NOMO-1 treated with DMSO at 0.1 percent for 48 hours (cell line): Measurements from ENCODE around the gene TMEM50A.
A peak's percentile ranks its signal among the peaks of the same experiment; 100 is the strongest.
"Not testable (repeated sequence)": the region's sequence is repeated elsewhere in the genome, so short reads cannot be mapped to it uniquely, and the experiment has no call there.

ENCODE experiments used
- DNase-seq: peaks from one replicate; lab custom pipeline; 2025; ENCODE audit not compliant: unreplicated experiment; lab: John Stamatoyannopoulos, UW

Gene TMEM50A

GRCh38 chr1:25338188-25338981 lies at the start of gene TMEM50A:
Gene TMEM50A, plus strand, starts transcription at chr1:25338334. Its CDS starts 2,153 bp downstream, at chr1:25340487.
- DNase-seq = peak; percentile 69

GRCh38 chr1:25288573-25289101 lies 49.5 kb upstream of the TMEM50A start:
- not testable (repeated sequence) for DNase-seq

- not testable (repeated sequence) for DNase-seq
Observed at GRCh38 chr1:25290043-25290442, 48.1 kb upstream of the TMEM50A start.

GRCh38 chr1:25293426-25293825 lies 44.7 kb upstream of the TMEM50A start:
- not testable (repeated sequence) for DNase-seq

- not testable (repeated sequence) for DNase-seq
Observed at GRCh38 chr1:25294889-25295826, 43.0 kb upstream of the TMEM50A start.

GRCh38 chr1:25296501-25296900 lies 41.6 kb upstream of the TMEM50A start:
- not testable (repeated sequence) for DNase-seq

- DNase-seq = not testable (repeated sequence)
Observed at GRCh38 chr1:25300729-25301128, 37.4 kb upstream of the TMEM50A start.

GRCh38 chr1:25302330-25302729 lies 35.8 kb upstream of the TMEM50A start:
- DNase-seq = not testable (repeated sequence)

- not testable (repeated sequence) for DNase-seq
Observed at GRCh38 chr1:25304936-25305335, 33.2 kb upstream of the TMEM50A start.

- not testable (repeated sequence) for DNase-seq
Observed at GRCh38 chr1:25308168-25308567, 30.0 kb upstream of the TMEM50A start.

GRCh38 chr1:25309085-25309484 lies 29.0 kb upstream of the TMEM50A start:
- DNase-seq = not testable (repeated sequence)

GRCh38 chr1:25309486-25309885 lies 28.6 kb upstream of the TMEM50A start:
- not testable (repeated sequence) for DNase-seq

- not testable (repeated sequence) for DNase-seq
Observed at GRCh38 chr1:25312806-25313470, 25.2 kb upstream of the TMEM50A start.

- DNase-seq = not testable (repeated sequence)
Observed at GRCh38 chr1:25320314-25320938, 17.7 kb upstream of the TMEM50A start.

GRCh38 chr1:25322127-25322526 lies 16.0 kb upstream of the TMEM50A start:
- DNase-seq = not testable (repeated sequence)

- DNase-seq = not testable (repeated sequence)
Observed at GRCh38 chr1:25324407-25324806, 13.7 kb upstream of the TMEM50A start.

- not testable (repeated sequence) for DNase-seq
Observed at GRCh38 chr1:25327864-25328790, 10.0 kb upstream of the TMEM50A start.

- DNase-seq = not testable (repeated sequence)
Observed at GRCh38 chr1:25328791-25329185, 9.3 kb upstream of the TMEM50A start.

- not testable (repeated sequence) for DNase-seq
Observed at GRCh38 chr1:25329336-25329735, 8.8 kb upstream of the TMEM50A start.
